ENCODE data around the gene ATP13A5. TPM values are rescaled to one million over a fixed set of nuclear protein-coding genes. Genes with fewer than 3 reads are reported as not detected.

Gene ATP13A5
- total and polyA plus RNA-seq, 2 experiments from 2014 or later: not detected

- TF ChIP-seq, protein P1, sequence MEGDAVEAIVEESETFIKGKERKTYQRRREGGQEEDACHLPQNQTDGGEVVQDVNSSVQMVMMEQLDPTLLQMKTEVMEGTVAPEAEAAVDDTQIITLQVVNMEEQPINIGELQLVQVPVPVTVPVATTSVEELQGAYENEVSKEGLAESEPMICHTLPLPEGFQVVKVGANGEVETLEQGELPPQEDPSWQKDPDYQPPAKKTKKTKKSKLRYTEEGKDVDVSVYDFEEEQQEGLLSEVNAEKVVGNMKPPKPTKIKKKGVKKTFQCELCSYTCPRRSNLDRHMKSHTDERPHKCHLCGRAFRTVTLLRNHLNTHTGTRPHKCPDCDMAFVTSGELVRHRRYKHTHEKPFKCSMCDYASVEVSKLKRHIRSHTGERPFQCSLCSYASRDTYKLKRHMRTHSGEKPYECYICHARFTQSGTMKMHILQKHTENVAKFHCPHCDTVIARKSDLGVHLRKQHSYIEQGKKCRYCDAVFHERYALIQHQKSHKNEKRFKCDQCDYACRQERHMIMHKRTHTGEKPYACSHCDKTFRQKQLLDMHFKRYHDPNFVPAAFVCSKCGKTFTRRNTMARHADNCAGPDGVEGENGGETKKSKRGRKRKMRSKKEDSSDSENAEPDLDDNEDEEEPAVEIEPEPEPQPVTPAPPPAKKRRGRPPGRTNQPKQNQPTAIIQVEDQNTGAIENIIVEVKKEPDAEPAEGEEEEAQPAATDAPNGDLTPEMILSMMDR (conservative IDR thresholded peaks at IDR 0.05; ENCODE audit: low read depth in 2 of 2): no peak
- no peak for TF ChIP-seq EZH2phosphoT487 (IDR thresholded peaks at IDR 0.05; ENCODE audit: unreplicated experiment)
- TF ChIP-seq, protein P2, sequence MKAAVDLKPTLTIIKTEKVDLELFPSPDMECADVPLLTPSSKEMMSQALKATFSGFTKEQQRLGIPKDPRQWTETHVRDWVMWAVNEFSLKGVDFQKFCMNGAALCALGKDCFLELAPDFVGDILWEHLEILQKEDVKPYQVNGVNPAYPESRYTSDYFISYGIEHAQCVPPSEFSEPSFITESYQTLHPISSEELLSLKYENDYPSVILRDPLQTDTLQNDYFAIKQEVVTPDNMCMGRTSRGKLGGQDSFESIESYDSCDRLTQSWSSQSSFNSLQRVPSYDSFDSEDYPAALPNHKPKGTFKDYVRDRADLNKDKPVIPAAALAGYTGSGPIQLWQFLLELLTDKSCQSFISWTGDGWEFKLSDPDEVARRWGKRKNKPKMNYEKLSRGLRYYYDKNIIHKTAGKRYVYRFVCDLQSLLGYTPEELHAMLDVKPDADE (IDR thresholded peaks at IDR 0.05): no peak
- no peak for TF ChIP-seq ZNF331 (CRISPR knock-in tag; IDR thresholded peaks at IDR 0.05; ENCODE audit: low read depth)
These were observed 45.3 kb downstream of the ATP13A5 start (continued) for GRCh38 chr3:193333229-193333628.

DNA sequence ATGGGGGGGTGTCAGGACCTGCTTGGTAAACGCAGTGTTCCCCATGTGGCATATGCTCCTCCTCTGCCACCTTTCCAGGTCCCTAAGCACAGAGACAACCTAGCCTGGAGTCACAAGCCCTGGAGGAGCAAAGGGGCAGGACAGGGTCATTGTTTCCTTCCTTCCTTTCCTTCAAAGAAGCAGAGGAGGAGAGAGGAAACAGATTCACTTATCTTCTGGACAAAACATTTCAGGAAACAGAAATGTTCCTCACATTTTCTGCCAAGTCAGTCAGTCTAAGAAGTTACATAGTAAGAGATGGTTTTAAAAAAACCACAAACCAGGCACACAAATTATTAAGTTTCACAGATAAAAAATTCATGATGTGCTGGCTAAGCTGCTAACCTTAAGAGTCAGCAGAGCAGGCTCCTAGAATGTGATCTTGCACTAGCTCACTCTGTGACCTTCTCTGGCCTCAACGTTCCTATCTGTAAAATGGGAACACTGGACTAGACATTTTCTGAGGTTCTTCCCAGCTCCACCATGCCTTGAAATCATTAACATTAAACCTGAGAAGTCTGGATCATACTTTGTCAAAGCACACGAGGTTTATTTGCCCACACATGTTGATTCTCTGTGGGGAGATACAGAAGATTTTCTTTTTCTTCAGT is 47.9 kb downstream of the ATP13A5 start:
- H4K20me1 ChIP-seq (replicated peaks; ENCODE audit: insufficient read depth): no peaks in the 10 kb centered on the region
- no peaks in the 10 kb centered on the region for H3K36me3 ChIP-seq (ENCODE audit: insufficient read depth)
- H3K79me2 ChIP-seq (replicated peaks; ENCODE audit: insufficient read depth): no peaks in the 10 kb centered on the region
- TF ChIP-seq ZNF462 (CRISPR knock-in tag; IDR thresholded peaks at IDR 0.05) (no peak), STAT1 (IDR thresholded peaks at IDR 0.05; ENCODE audit: unreplicated experiment) (no peak), EZH2phosphoT487 (IDR thresholded peaks at IDR 0.05; ENCODE audit: unreplicated experiment) (no peak)
- TF ChIP-seq, protein P3, sequence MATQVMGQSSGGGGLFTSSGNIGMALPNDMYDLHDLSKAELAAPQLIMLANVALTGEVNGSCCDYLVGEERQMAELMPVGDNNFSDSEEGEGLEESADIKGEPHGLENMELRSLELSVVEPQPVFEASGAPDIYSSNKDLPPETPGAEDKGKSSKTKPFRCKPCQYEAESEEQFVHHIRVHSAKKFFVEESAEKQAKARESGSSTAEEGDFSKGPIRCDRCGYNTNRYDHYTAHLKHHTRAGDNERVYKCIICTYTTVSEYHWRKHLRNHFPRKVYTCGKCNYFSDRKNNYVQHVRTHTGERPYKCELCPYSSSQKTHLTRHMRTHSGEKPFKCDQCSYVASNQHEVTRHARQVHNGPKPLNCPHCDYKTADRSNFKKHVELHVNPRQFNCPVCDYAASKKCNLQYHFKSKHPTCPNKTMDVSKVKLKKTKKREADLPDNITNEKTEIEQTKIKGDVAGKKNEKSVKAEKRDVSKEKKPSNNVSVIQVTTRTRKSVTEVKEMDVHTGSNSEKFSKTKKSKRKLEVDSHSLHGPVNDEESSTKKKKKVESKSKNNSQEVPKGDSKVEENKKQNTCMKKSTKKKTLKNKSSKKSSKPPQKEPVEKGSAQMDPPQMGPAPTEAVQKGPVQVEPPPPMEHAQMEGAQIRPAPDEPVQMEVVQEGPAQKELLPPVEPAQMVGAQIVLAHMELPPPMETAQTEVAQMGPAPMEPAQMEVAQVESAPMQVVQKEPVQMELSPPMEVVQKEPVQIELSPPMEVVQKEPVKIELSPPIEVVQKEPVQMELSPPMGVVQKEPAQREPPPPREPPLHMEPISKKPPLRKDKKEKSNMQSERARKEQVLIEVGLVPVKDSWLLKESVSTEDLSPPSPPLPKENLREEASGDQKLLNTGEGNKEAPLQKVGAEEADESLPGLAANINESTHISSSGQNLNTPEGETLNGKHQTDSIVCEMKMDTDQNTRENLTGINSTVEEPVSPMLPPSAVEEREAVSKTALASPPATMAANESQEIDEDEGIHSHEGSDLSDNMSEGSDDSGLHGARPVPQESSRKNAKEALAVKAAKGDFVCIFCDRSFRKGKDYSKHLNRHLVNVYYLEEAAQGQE (IDR thresholded peaks at IDR 0.05; ENCODE audit: unreplicated experiment): no peak
- TF ChIP-seq, protein P1 (conservative IDR thresholded peaks at IDR 0.05; ENCODE audit: low read depth in 2 of 2): no peak
- no peaks in the 10 kb centered on the region for H3K36me3 Mint-ChIP-seq (ENCODE audit: low read depth)
- no peak for ATAC-seq
- no peak for DNase-seq (ENCODE audit: low spot score)
- peaks cover 3% of the 10 kb centered on the region; the same call in 1 of the 2 replicates for H3K9me2 ChIP-seq (ENCODE audit: insufficient read depth)
- H3F3A ChIP-seq (replicated peaks; ENCODE audit: low read depth): no peaks in the 10 kb centered on the region
- peaks cover 2% of the 10 kb centered on the region; the same call in 2 of the 3 replicates for H3K4me1 Mint-ChIP-seq
- no peak overlapping the region for H3K27ac Mint-ChIP-seq
- H3K4me2 ChIP-seq: no peak overlapping the region
- H2AFZ ChIP-seq: no peak overlapping the region
- 0 out of 2 replicates have a peak, but pooled peaks cover 3% of the 10 kb centered on the region for H3K4me1 ChIP-seq (ENCODE audit: insufficient read depth)
- H3K4me3 Mint-ChIP-seq: no peak overlapping the region
- no peaks in the 10 kb centered on the region for H3K27me3 ChIP-seq (ENCODE audit: insufficient read depth)
- peaks cover 5% of the 10 kb centered on the region for H3K27me3 Mint-ChIP-seq (ENCODE audit: insufficient read depth, low read depth, poor library complexity)
- H3K9me3 Mint-ChIP-seq: no peaks in the 10 kb centered on the region
- H3K27ac ChIP-seq (ENCODE audit: low read depth): no peak overlapping the region
- H3K4me3 ChIP-seq: no peak overlapping the region
